Caco-2 (cell line): ENCODE measurements around the gene CXCL10. TPM values are rescaled to one million over a fixed set of nuclear protein-coding genes. Genes with fewer than 3 reads are reported as not detected.
A peak's percentile ranks its signal among the peaks of the same experiment; 100 is the strongest.

Experiments
- BruUV-seq: library from RNA; stranded (reverse); fragments of 400-500 nt; replicated peaks from 2 replicates; lab custom pipeline; 2021; lab: Mats Ljungman, UMichigan
- CTCF ChIA-PET: fragments of 300-600 bp; sonication (Branson Sonifier 250); formaldehyde crosslinking; loops from one replicate; lab custom pipeline; 2022; ENCODE audit warnings: antibody characterized with exemption; lab: Charles Lee
- POLR2A ChIA-PET: fragments of 300-600 bp; sonication (Branson Sonifier 250); formaldehyde crosslinking; loops from one replicate; lab custom pipeline; 2022; ENCODE audit warnings: antibody characterized with exemption; lab: Charles Lee
- DNase-seq, 2 experiments: peaks; one replicate each; pipeline versions ENCODE4 v3.0.0 to v3.0.0-alpha.2; 2020 to 2022
- H3K27me3 ChIP-seq: replicated peaks from 2 replicates; pipeline ENCODE4 v1.6.0; 2011; ENCODE audit warnings: low read length; ENCODE audit not compliant: control insufficient read depth, insufficient read depth
- H3K36me3 ChIP-seq: 2 replicates; pipeline ENCODE4 v1.5.1; 2011; ENCODE audit warnings: low read length; ENCODE audit not compliant: control insufficient read depth, insufficient read depth
- H3K4me1 ChIP-seq: fragments of 250-450 bp; sonication (Bioruptor Pico); 2 replicates; pipeline ENCODE4 v1.5.1; 2020; ENCODE audit warnings: mild to moderate bottlenecking
- H3K4me3 ChIP-seq: 2 replicates; pipeline ENCODE4 v1.5.1; 2011; ENCODE audit warnings: low read depth, mild to moderate bottlenecking, control low read depth, low read length
- H3K9me3 ChIP-seq: fragments of 250-450 bp; sonication (Bioruptor Pico); 2 replicates; pipeline ENCODE4 v1.5.1; 2020; ENCODE audit warnings: mild to moderate bottlenecking, moderate library complexity
- H3K27ac Mint-ChIP-seq: one replicate; pipeline ENCODE4 v1.8.0; 2022; ENCODE audit warnings: mixed read lengths; ENCODE audit not compliant: unreplicated experiment
- H3K27me3 Mint-ChIP-seq: one replicate; pipeline ENCODE4 v1.8.0; 2022; ENCODE audit warnings: mixed read lengths; ENCODE audit not compliant: insufficient read depth, unreplicated experiment
- H3K36me3 Mint-ChIP-seq: one replicate; pipeline ENCODE4 v1.8.0; 2022; ENCODE audit warnings: mild to moderate bottlenecking, mixed read lengths; ENCODE audit not compliant: insufficient read depth, unreplicated experiment
- H3K4me1 Mint-ChIP-seq: one replicate; pipeline ENCODE4 v1.8.0; 2022; ENCODE audit warnings: low read depth, mixed read lengths; ENCODE audit not compliant: unreplicated experiment
- H3K4me3 Mint-ChIP-seq: one replicate; pipeline ENCODE4 v1.8.0; 2022; ENCODE audit warnings: mild to moderate bottlenecking, moderate library complexity, mixed read lengths; ENCODE audit not compliant: unreplicated experiment
- H3K9me3 Mint-ChIP-seq: one replicate; pipeline ENCODE4 v1.8.0; 2022; ENCODE audit warnings: mixed read lengths; ENCODE audit not compliant: unreplicated experiment
- intact Hi-C: fragments of 100-400 bp; cut with micrococcal nuclease; formaldehyde crosslinking; loops from one replicate; pipeline ENCODE4 v1.10.0; 2022; ENCODE audit not compliant: unreplicated experiment
- total RNA-seq: library from RNA; stranded (reverse); gene quantifications from 2 replicates; pipeline ENCODE4 v1.2.3, GENCODE V29; 2022
- TF ChIP-seq, protein P1 (sequence below), 2 experiments: fragments of 200-600 bp in 1 of 2; IDR thresholded peaks; 1 replicate in 1 of 2; 2 replicates in 1 of 2; pipeline versions ENCODE4 v1.5.1 to v1.8.0; 2011 to 2022; ENCODE audit warnings: antibody characterized with exemption in 1 of 2, control low read depth in 1 of 2, inconsistent platforms in 1 of 2, low read depth in 1 of 2, low read length in 1 of 2, mild to moderate bottlenecking in 1 of 2, moderate library complexity in 1 of 2; ENCODE audit not compliant: insufficient read depth in 1 of 2, severe bottlenecking in 1 of 2, unreplicated experiment in 1 of 2

The CXCL10 gene
- total RNA-seq, 1 experiment from 2014 or later, result not detected

DNA sequence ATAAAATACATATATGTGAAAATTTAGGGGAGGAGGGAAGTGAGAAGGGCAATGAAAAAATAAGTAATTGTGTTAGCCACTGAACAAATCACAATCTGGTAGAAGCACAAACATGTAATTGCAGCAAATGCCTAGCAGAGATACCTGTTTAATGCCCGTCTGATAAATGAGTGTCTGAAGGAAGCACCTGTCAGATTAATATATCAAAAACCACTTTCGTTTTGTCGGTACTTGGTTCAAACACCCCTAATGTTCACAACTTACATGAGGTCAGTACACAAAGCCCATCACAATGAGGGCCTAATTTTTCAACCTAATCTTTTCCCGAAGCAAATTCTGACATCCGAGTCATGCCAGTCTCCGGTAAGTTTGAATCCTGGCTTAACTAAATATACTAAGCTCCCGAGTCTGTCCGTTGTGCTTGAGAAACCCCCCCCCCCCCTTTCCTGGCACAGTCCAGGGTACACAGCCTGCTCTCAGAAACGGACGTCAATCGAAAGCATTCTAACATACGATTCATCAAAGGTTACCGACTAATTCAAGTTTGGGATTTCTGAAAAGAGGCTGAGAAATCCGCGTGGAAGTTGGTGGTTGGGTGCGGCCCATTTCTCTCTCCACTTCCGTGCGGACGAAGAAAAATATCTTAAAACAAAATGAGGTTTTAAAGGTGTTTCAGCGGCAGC is 33.3 kb downstream of the CXCL10 start:
- TF ChIP-seq, protein P1, sequence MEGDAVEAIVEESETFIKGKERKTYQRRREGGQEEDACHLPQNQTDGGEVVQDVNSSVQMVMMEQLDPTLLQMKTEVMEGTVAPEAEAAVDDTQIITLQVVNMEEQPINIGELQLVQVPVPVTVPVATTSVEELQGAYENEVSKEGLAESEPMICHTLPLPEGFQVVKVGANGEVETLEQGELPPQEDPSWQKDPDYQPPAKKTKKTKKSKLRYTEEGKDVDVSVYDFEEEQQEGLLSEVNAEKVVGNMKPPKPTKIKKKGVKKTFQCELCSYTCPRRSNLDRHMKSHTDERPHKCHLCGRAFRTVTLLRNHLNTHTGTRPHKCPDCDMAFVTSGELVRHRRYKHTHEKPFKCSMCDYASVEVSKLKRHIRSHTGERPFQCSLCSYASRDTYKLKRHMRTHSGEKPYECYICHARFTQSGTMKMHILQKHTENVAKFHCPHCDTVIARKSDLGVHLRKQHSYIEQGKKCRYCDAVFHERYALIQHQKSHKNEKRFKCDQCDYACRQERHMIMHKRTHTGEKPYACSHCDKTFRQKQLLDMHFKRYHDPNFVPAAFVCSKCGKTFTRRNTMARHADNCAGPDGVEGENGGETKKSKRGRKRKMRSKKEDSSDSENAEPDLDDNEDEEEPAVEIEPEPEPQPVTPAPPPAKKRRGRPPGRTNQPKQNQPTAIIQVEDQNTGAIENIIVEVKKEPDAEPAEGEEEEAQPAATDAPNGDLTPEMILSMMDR (IDR thresholded peaks at IDR 0.05; ENCODE audit: insufficient read depth in 1 of 2, low read depth in 1 of 2, low read length in 1 of 2, severe bottlenecking in 1 of 2, unreplicated experiment in 1 of 2), result no peak
- no peak for DNase-seq
- no peaks in the 10 kb centered on the region for H3K9me3 ChIP-seq
- Mint-ChIP-seq H3K27me3 (no peaks in the 10 kb centered on the region), H3K36me3 (peaks cover 4% of the 10 kb centered on the region), H3K4me1 (peaks cover 18% of the 10 kb centered on the region), H3K27ac (peak overlapping the region; percentile 81), H3K4me3 (peak overlapping the region; percentile 76), H3K9me3 (no peaks in the 10 kb centered on the region)
- H3K27me3 ChIP-seq, result no peaks in the 10 kb centered on the region
- no peaks in the 10 kb centered on the region for H3K4me1 ChIP-seq
- ChIA-PET POLR2A (interaction anchor here (0.6 kb wide), 1 partner anchor 739 kb away, joined by 3 read pairs; no protein-coding TSS in a partner anchor), CTCF (interaction anchor here (0.6 to 1.4 kb wide), 3 partner anchors 10 to 97 kb away, joined by 3 to 4 read pairs (median 4); no protein-coding TSS in a partner anchor)
- H3K36me3 ChIP-seq, result no peaks in the 10 kb centered on the region
- H3K4me3 ChIP-seq, result peak overlapping the region; percentile 76
- intact Hi-C loops, result loop anchor here (2.0 to 5.0 kb wide), 2 partner anchors 73 to 98 kb away; no protein-coding TSS in a partner anchor
- no TSS peak for BruUV-seq

DNA sequence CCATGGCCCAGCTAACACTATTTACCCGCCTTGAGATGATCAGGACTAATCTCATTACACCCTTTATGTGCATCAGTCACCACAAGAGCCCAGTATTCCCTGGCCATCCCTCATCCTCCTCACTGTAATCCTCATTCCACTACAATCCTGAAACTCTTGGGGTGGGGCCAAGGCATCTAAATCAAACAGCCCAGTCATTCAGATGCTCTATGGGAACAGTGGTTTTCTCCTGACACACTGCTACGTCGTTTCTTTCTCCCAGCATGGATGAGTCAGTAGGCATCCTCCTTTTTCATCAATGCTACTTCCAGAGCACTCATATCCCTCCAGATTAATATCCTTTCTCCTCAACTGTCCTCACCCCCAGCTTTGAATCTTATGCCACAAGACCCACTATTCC is 38.2 kb downstream of the CXCL10 start:
- no TSS peak for BruUV-seq
- no peak overlapping the region for H3K4me3 ChIP-seq
- H3K9me3 ChIP-seq, result no peaks in the 10 kb centered on the region
- TF ChIP-seq, protein P1 (IDR thresholded peaks at IDR 0.05; ENCODE audit: insufficient read depth in 1 of 2, low read depth in 1 of 2, low read length in 1 of 2, severe bottlenecking in 1 of 2, unreplicated experiment in 1 of 2), result no peak
- ChIA-PET CTCF (no interaction called here), POLR2A (no interaction called here)
- Mint-ChIP-seq H3K4me3 (no peak overlapping the region), H3K27ac (no peak overlapping the region), H3K9me3 (no peaks in the 10 kb centered on the region), H3K27me3 (no peaks in the 10 kb centered on the region), H3K4me1 (peaks cover 18% of the 10 kb centered on the region), H3K36me3 (peaks cover 26% of the 10 kb centered on the region)
- H3K36me3 ChIP-seq, result peaks cover 2% of the 10 kb centered on the region; the same call in 1 of the 2 replicates
- no peaks in the 10 kb centered on the region for H3K27me3 ChIP-seq
- no peak for DNase-seq
- no peaks in the 10 kb centered on the region for H3K4me1 ChIP-seq
- intact Hi-C loops, result no loop called here

DNA sequence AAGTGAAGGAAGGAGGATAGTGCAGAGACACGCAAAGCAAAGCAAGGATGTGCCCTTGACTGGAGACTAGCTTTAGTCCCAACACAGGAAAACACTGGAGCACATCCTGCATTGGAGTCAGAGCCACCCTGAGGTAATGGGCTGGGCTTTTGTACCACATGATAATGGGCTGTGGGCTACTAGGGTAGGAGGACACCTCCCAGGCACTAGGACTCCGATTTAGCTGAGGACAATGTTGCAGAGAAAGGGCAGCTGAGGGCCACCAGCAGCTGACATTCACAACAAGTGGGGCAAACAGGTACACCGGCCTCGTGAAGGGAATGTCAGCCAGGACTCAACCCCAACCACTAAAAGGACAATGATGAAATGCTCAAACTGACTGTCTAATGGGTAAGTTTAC is 42.7 kb downstream of the CXCL10 start:
- no peaks in the 10 kb centered on the region for H3K4me1 ChIP-seq
- H3K27me3 ChIP-seq, result no peaks in the 10 kb centered on the region
- no peaks in the 10 kb centered on the region for H3K27me3 Mint-ChIP-seq
- BruUV-seq, result no TSS peak
- TF ChIP-seq, protein P1 (IDR thresholded peaks at IDR 0.05; ENCODE audit: insufficient read depth in 1 of 2, low read depth in 1 of 2, low read length in 1 of 2, severe bottlenecking in 1 of 2, unreplicated experiment in 1 of 2), result no peak
- H3K4me3 Mint-ChIP-seq, result no peak overlapping the region
- H3K4me1 Mint-ChIP-seq, result no peaks in the 10 kb centered on the region
- H3K4me3 ChIP-seq, result no peak overlapping the region
- peaks cover 2% of the 10 kb centered on the region; the same call in 1 of the 2 replicates for H3K36me3 ChIP-seq
- ChIA-PET CTCF (no interaction called here), POLR2A (no interaction called here)
- peaks cover 49% of the 10 kb centered on the region for H3K36me3 Mint-ChIP-seq
- H3K9me3 Mint-ChIP-seq, result no peaks in the 10 kb centered on the region
- intact Hi-C loops, result no loop called here
- no peaks in the 10 kb centered on the region for H3K9me3 ChIP-seq
- DNase-seq, result no peak
- no peak overlapping the region for H3K27ac Mint-ChIP-seq
